HG02938 (cell line): ENCODE results near the gene TC2N.
"Not testable (repeated sequence)": the region's sequence is repeated elsewhere in the genome, so short reads cannot be mapped to it uniquely, and the experiment has no call there.

Experiments
- ATAC-seq: cut with Tn5 transposase; IDR thresholded peaks from one replicate; pipeline ENCODE4 v1.9.1; 2021; ENCODE audit warnings: mild to moderate bottlenecking, moderate library complexity; ENCODE audit not compliant: unreplicated experiment

The TC2N gene

GRCh38 chr14:91835197-91835919, 32.0 kb downstream of the TC2N start:
- peak; percentile 19 for ATAC-seq

DNA sequence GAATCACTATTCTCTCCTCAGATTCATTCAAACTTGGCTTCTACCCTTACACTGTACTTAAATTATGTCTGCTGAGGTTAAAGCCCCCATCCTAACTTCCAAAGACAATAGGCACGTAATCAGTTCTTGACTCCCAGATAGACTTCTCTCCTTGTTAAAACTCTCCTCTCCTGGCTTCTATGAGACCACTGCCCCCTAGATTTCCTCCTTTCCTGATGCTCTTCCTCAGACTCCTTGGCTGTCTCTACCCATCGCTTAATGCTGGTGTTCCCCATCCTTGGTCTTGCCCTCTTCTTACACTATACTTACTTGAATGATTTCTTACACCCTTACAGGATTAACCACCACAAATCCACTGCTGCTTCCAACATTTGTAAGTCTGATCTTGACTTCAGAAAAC, 32.8 kb downstream of the TC2N start:
- ATAC-seq = no peak

GRCh38 chr14:91831337-91831736, 36.0 kb downstream of the TC2N start:
- no peak for ATAC-seq

DNA sequence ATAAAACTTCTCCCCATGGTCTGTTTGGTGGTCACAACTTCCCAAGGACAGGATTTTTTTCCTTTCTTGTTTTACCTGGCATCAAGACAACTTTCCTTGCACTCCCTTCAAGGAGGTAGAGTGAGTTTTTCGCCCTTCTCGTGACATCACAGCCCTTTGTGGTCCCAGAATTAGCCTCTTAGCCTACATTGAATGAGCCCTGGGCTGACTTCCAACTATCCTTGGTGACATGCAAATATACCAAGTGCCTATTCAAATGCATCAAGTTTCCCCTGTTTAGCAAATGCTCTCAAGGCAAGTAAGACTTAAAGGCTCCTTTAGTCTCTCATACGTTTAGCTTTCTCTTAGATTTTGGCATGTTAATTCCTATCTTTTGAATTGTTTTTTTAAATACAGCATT, 36.6 kb downstream of the TC2N start:
- peak; percentile 81 for ATAC-seq

GRCh38 chr14:91829511-91829910, 37.8 kb downstream of the TC2N start:
- ATAC-seq = no peak

DNA sequence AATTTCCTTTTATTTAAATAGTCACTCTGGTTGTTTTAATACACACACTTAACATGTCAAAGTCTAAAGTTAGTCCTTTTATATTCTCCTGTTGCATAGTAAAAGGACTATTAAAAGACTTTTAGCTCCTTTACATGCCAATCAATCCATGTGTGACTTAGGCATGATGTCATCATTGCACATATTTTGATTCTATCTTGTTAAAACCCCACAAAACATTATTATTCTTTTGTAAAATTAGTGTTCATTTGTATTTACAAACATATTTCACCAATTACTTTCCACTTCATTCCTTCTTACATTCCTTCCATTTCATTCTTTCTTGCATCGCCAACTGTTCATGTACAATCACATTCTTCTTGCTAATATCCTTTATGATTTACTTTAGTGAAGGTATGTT, 39.6 kb downstream of the TC2N start:
- ATAC-seq = no peak

DNA sequence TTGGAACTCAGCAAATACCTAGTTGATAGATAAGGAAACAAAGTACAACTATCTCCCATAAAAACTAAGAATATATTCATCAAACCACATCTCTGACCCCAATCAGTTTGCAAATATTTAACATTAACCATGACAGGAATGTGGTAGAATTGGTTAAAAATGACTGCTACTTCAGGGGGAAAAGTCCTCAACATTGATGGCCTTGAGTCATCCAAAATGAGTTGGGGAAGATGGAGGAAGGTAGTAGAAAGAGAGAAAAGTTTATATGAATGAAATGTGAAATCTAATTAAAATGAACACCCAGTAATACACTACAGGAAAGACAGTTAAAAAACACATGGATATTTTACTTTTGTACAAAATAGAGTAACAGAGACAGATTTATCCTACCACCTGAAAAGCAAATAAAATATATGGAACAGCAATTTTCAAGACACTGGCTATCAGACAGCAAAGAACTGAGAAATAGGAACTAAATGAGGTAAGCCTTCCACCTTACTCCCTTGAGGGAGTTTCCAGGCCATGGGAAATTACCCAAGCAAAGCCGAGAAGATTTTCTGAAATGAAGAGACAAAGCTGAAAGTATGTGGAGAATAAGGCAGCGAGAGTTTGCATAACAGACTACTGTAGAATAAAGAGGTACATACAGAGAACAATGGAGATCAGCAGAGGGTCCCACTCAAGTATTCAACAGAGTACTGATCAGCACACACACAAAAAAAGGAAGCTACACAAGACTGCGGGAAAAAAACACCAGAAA, 49.6 kb downstream of the TC2N start:
- peak; percentile 65 for ATAC-seq

DNA sequence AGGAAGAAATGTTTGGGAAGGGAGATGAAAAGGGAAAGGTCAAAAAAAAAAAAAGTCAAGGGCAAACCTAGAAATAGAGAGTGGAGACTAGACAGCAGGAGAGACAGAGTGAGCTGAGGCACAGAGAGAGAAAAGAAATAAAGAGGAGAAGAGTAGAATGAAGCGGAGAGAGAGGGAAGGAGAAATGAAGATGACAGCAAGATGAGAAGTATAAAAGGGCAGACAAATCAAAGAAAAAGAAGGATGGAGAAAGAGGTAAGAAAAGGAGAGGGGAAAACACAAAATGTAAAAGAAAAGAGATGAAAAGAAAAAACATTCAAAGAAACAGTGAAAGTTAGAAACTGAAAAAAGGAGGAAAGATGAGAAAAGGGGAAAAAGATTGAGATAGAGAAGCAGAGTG, 53.0 kb downstream of the TC2N start:
- ATAC-seq = no peak

DNA sequence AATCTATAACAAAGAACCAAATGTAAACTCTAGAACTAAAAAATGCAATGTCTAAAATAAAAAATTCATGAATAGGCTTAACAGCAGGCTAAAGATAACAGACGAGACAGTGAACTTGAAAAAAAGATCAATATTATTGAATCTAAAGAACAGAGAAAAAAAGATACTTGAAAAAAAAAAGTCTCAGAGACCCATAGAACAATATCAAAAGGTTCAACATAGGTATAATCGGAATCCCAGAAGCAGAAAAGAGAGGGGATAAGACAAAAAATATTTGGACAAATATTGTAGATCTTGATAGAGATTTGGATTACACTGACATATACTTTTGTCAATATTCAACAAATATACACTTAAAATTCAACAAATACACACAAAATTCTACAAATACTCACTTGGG, 56.6 kb downstream of the TC2N start:
- ATAC-seq = no peak

DNA sequence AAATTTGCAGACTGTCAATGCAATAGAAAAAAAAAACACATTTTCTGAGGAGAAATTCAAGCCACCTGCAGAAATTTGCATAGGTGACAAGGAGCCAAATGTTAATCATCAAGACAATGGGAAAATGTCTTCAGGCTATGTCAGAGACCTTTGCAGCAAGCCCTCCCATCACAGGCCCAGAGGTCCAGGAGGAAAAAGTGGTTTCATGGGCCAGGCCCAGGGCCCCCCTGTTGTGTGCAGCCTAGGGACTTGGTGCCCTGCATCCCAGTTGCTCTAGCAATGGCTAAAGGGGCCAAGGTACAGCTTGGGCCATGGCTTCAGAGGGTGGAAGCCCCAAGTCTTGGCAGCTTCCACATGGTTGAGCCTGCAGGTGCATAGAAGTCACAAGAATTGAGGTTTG, 60.6 kb downstream of the TC2N start:
- ATAC-seq = no peak

DNA sequence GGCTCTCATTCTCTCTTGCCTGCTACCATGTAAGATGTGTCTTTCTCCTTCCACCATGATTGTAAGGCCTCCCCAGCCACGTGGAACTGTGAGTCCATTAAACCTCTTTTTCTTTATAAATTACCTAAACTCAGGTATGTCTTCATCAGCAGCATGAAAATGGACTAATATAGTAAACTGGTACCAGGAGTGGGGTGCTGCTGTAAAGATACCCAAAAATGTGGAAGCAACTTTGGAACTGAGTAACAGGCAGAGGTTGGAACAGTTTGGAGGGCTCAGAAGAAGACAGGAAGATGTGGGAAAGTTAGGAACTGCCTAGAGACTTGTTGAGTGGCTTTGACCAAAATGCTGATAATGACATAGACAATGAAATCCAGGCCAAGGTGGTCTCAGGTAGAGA, 61.2 kb downstream of the TC2N start:
- ATAC-seq = not testable (repeated sequence)

DNA sequence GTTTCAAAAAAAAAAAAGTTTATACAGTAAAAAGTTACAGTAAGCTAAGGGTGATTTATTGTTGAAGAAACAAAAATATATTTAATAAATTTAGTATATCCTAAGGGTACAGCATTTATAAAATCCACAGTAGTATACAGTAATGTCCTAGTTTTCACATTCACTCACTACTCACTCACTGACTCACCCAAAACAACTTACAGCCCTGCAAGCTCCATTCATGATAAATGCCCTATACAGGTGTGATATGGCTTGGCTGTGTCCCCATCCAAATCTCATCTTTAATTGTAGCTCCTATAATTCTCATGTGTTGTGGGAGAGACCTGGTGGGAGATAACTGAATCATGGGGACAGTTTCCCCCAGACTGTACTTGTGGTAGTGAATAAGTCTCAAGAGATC, 61.7 kb downstream of the TC2N start:
- no peak for ATAC-seq

DNA sequence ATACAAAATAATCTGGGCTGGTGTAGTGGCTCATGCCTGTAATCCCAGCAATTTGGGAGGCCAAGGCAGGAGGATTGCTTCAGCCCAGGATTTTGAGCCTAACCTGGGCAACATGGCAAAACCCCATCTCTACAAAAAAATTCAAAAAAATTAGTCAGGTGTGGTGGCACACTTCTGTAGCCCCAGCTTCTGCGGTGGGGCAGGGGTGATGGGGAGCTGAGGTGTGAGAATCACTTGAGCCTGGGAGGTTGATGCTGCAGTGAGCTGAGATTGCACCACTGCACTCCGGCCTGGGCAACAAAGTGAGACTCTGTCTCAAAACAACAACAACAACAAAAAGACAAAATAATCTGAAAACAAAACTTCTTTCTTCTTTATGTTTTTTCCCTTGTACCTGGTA, 66.0 kb downstream of the TC2N start:
- ATAC-seq = no peak

DNA sequence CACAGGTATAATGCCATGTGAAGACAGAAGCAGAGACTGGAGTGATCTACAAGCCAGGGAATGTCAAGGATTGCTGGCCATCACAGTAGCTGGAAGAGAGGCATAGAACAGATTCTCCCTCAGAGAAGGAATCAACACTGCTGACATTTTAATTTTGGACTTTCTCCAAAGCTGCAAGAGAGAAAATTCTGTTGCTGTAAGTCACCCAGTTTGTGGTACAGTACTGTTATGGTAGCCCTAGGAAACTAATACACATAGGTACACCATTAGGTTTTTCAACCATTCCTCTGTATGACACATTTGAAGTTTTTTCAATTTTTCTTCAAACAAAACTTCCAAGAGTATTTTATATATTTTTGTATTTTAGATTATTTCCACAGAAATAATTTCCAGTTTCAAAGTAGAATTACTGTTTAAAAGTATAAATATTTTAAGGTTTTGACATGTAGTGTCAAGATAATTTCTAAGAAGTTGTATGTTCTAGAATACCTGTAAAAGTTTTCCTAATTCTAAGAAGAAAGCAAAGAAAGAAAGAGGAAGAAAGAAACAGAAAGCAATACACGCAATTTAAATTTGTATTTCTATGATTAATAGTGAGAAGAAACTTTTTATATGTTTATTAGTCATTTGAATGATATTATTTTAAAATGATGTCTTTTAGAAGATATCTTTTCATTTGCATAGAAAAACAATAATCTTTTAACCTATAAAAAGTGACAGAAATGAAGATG, 70.6 kb downstream of the TC2N start:
- ATAC-seq = no peak

DNA sequence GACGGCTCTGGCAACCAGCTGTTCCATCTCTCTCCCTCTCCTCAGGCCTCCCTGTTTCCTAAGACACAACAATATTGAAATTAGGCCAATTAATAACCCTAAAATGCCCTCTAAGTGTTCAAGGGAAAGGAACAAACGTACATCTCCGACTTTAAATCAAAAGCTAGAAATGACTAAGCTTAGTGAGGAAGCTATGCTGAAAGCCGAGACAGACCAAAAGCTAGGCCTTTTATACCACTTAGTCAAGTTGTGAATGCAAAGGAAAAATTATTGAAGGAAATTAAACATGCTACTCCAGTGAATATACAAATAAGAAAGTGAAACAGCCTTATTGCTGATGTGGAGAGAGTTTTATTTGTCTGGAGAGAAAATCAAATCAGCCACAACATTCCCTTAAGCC, 73.6 kb downstream of the TC2N start:
- ATAC-seq = no peak

- no peak for ATAC-seq
Measured at GRCh38 chr14:91786188-91786587, 81.1 kb downstream of the TC2N start.

GRCh38 chr14:91780452-91780851, 86.9 kb downstream of the TC2N start:
- ATAC-seq = no peak

DNA sequence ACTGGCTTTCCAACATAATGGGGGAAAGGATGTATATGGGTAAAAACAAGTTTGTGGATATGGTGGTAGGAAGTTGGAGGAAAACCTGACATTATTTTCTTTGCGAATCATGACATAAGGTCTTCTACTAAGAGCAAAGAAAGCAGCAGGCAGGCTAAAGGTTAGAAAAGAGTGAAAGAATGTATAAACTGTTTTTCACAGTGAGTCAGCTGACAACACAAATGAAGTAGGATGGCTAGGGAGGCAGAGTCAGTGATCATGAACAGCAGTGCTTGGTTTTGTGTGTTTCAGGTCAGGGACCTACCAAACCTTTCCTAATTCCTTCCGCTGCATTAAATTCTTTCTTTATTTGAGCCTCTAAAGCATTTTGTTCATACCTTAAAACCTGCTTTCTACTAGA, 89.1 kb downstream of the TC2N start:
- ATAC-seq = no peak

DNA sequence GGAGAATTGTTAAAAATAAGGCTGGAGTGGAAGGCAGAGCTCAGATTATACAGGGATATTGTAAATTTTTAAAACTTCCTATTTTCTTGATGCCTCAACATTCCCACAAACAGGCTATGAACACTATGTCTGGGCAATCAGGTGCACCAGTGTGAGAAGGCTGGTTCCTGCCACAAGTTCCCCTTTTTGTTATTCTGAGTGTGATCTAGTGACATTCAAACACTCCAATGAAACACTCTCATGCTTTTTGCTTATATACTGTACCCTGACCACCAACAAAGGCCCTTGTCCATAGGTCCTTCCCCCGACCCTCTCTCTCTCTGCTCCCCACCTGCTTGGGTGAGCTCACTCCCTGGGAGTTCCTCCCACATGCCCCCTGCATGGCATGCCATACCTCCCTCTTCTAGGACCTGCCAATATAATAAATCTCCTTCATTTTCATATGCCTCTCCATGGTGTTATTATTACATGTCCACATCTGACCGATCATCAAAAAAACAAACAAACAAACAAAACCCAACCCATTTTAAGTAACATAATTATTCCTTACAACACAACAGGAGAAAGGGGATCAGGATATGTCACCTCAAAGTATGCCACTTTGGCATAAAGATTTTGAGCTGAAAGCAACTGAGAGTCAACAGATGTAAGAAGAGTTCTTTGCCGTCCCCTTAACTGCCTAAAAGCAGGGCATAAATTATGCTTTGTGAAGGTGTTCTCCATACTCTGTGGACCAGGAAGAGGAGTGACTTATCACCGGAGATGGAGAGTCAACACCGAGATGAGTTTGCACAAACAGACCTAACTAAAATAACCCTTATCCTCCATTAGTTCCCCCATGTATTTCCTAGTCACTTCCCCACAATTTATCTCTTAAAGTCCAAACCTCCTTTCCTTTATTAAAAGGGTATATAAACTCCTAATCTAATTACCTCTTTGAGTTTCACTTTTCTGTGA, 92.9 kb downstream of the TC2N start:
- ATAC-seq = no peak

DNA sequence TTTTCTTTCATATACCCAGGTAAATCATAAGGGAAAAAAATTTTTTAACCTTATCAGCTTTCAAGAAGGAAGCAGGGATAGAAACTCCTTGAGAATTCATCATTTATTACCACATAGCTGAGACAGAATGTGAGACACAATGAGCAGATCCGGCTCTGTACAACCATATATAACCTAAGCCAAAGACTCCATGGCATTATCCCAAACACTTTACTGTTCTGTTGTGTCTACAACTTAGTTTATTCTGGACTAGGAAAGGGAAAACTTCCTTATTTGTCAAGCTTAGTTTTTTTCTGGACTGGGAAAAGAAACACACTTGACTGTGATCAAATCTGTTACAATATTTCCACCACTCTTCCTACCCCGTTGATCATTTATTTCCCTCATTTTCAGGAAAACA, 97.2 kb downstream of the TC2N start:
- no peak for ATAC-seq
